ENCODE measurements around the gene TLR9.

DNA sequence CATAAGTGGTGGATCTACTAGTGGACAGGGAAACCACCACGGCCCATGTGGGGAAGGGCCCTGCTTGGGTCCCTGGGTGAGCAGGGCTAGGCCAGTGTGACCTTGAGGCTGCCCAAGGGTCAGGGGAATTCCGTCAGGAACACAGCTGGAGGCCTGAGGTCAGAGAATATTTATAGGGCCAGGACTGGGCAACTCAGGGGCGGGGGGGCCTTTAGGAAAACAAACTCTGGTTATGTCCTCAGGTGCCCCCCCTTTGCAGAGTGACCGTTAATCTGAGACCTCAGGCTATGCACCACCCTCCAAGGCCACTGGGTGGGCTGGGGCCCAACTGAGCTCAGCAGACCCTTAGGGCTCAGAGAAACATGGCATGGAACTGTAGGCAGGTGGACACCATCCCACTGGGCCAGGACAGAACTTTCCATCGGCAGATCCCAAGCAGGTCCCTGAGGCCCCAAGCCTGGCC, 11.0 kb upstream of the TLR9 start:
- TF ChIP-seq POLR2AphosphoS5 (IDR thresholded peaks at IDR 0.05): no peak
- TF ChIP-seq, protein P1, sequence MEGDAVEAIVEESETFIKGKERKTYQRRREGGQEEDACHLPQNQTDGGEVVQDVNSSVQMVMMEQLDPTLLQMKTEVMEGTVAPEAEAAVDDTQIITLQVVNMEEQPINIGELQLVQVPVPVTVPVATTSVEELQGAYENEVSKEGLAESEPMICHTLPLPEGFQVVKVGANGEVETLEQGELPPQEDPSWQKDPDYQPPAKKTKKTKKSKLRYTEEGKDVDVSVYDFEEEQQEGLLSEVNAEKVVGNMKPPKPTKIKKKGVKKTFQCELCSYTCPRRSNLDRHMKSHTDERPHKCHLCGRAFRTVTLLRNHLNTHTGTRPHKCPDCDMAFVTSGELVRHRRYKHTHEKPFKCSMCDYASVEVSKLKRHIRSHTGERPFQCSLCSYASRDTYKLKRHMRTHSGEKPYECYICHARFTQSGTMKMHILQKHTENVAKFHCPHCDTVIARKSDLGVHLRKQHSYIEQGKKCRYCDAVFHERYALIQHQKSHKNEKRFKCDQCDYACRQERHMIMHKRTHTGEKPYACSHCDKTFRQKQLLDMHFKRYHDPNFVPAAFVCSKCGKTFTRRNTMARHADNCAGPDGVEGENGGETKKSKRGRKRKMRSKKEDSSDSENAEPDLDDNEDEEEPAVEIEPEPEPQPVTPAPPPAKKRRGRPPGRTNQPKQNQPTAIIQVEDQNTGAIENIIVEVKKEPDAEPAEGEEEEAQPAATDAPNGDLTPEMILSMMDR (IDR thresholded peaks at IDR 0.05): no peak
